HepG2 (cell line): ENCODE results near the gene ACTR3. TPM values are rescaled to one million over a fixed set of nuclear protein-coding genes. Genes with fewer than 3 reads are reported as not detected.

ENCODE experiments used
- CSRNP1 ChIP-seq: sonication (generic); formaldehyde crosslinking; IDR thresholded peaks from 2 replicates; pipeline ENCODE4 v1.8.1; 2023; ENCODE audit warnings: mild to moderate bottlenecking, missing genetic modification reagents
- EEA1 ChIP-seq: sonication (generic); formaldehyde crosslinking; IDR thresholded peaks from 2 replicates; pipeline ENCODE4 v1.5.1; 2020; ENCODE audit warnings: mild to moderate bottlenecking, missing genetic modification reagents, borderline replicate concordance
- ISL2 ChIP-seq: sonication (generic); formaldehyde crosslinking; IDR thresholded peaks from 2 replicates; pipeline ENCODE4 v1.5.0; 2020; ENCODE audit warnings: missing genetic modification reagents
- JUNB ChIP-seq: sonication (generic); formaldehyde crosslinking; IDR thresholded peaks from 2 replicates; pipeline ENCODE4 v1.8.0; 2022; ENCODE audit warnings: missing genetic modification reagents, mild to moderate bottlenecking, borderline replicate concordance
- PBX3 ChIP-seq: sonication (generic); formaldehyde crosslinking; IDR thresholded peaks from 2 replicates; pipeline ENCODE4 v1.8.1; 2023; ENCODE audit warnings: missing genetic modification reagents, inconsistent platforms, borderline replicate concordance
- RCOR2 ChIP-seq: IDR thresholded peaks from 2 replicates; pipeline ENCODE4 v1.6.1; 2016; ENCODE audit warnings: missing biosample characterization, missing genetic modification reagents
- RXRA ChIP-seq: sonication (generic); formaldehyde crosslinking; IDR thresholded peaks from 2 replicates; pipeline ENCODE4 v1.5.1; 2020; ENCODE audit warnings: missing genetic modification reagents
- SIX4 ChIP-seq: sonication (generic); formaldehyde crosslinking; IDR thresholded peaks from 2 replicates; pipeline ENCODE4 v1.4.0; 2020; ENCODE audit warnings: missing genetic modification reagents
- SOX13 ChIP-seq, 3 experiments: fragments of 450-650 bp in 1 of 3; sonication (generic) in 1 of 3; formaldehyde crosslinking in 1 of 3; IDR thresholded peaks in 2 of 3; conservative IDR thresholded peaks in 1 of 3; 2 replicates each; pipeline versions ENCODE4 v1.5.0 to v1.6.1; 2016 to 2020; ENCODE audit warnings: antibody characterized with exemption in 1 of 3, mild to moderate bottlenecking in 1 of 3, missing compliant biosample characterization in 1 of 3, missing genetic modification reagents in 1 of 3, moderate library complexity in 1 of 3
- TAF15 ChIP-seq: fragments of 200-400 bp; formaldehyde crosslinking; IDR thresholded peaks from one replicate; pipeline ENCODE4 v1.6.1; 2018; ENCODE audit warnings: mild to moderate bottlenecking, low read depth, low read length; ENCODE audit not compliant: poor library complexity, severe bottlenecking
- TBX3 ChIP-seq: fragments of 450-650 bp; IDR thresholded peaks from 2 replicates; pipeline ENCODE4 v1.6.1; 2017; ENCODE audit warnings: antibody characterized with exemption, mild to moderate bottlenecking, inconsistent platforms, borderline replicate concordance
- TERF1 ChIP-seq: sonication (generic); formaldehyde crosslinking; IDR thresholded peaks from 2 replicates; pipeline ENCODE4 v1.8.0; 2022; ENCODE audit warnings: mild to moderate bottlenecking, missing genetic modification reagents, moderate library complexity
- THYN1 ChIP-seq: sonication (generic); formaldehyde crosslinking; IDR thresholded peaks from 2 replicates; pipeline ENCODE4 v1.8.1; 2023; ENCODE audit warnings: low read depth, mild to moderate bottlenecking, moderate library complexity, missing genetic modification reagents, borderline replicate concordance
- TRAFD1 ChIP-seq: sonication (generic); formaldehyde crosslinking; IDR thresholded peaks from 2 replicates; pipeline ENCODE4 v1.5.1; 2020; ENCODE audit warnings: missing genetic modification reagents, mild to moderate bottlenecking, borderline replicate concordance
- ZBTB38 ChIP-seq: sonication (generic); formaldehyde crosslinking; IDR thresholded peaks from 2 replicates; pipeline ENCODE4 v1.5.1; 2020; ENCODE audit warnings: mild to moderate bottlenecking, missing genetic modification reagents
- ZFP37 ChIP-seq: sonication (generic); formaldehyde crosslinking; IDR thresholded peaks from 2 replicates; pipeline ENCODE4 v1.4.0; 2020; ENCODE audit warnings: missing genetic modification reagents, borderline replicate concordance
- ZNF124 ChIP-seq: sonication (generic); formaldehyde crosslinking; IDR thresholded peaks from 2 replicates; pipeline ENCODE4 v1.4.0; 2020; ENCODE audit warnings: missing genetic modification reagents
- ZNF20 ChIP-seq: sonication (generic); formaldehyde crosslinking; IDR thresholded peaks from 2 replicates; pipeline ENCODE4 v1.4.0; 2020; ENCODE audit warnings: mild to moderate bottlenecking, moderate library complexity, missing genetic modification reagents
- ZNF253 ChIP-seq: sonication (generic); formaldehyde crosslinking; IDR thresholded peaks from 2 replicates; pipeline ENCODE4 v1.8.0; 2022; ENCODE audit warnings: mild to moderate bottlenecking, missing genetic modification reagents, borderline replicate concordance
- ZNF431 ChIP-seq: sonication (generic); formaldehyde crosslinking; IDR thresholded peaks from 2 replicates; pipeline ENCODE4 v1.9.0; 2022; ENCODE audit warnings: missing genetic modification reagents, low read depth, mild to moderate bottlenecking, borderline replicate concordance
- ZNF563 ChIP-seq: sonication (generic); formaldehyde crosslinking; IDR thresholded peaks from 2 replicates; pipeline ENCODE4 v1.8.0; 2022; ENCODE audit warnings: mild to moderate bottlenecking, moderate library complexity, missing genetic modification reagents
- ZNF740 ChIP-seq: sonication (generic); formaldehyde crosslinking; IDR thresholded peaks from 2 replicates; pipeline ENCODE4 v1.4.0; 2020; ENCODE audit warnings: missing genetic modification reagents
- ZSCAN29 ChIP-seq: sonication (generic); formaldehyde crosslinking; conservative IDR thresholded peaks from 2 replicates; pipeline ENCODE4 v1.4.0; 2020; ENCODE audit warnings: mild to moderate bottlenecking, missing genetic modification reagents
- polyA plus RNA-seq, 8 experiments: library from polyadenylated mRNA; depleted of rRNA in 3 of 8; stranded (reverse) in 7 of 8; unstranded in 1 of 8; fragments of >200 nt; fragmentation: Illumina TruSeq in 4 of 8; extraction: Trizol in 4 of 8; gene quantifications; 2 replicates each; pipeline versions ENCODE4 v1.2.1 to v1.2.3, GENCODE V29; 2011 to 2016; ENCODE audit warnings: low read depth in 4 of 8, missing spikeins in 1 of 8, mixed read lengths in 1 of 8; ENCODE audit not compliant: insufficient read depth in 1 of 8
- total RNA-seq, 5 experiments: library from RNA; depleted of rRNA; stranded (reverse); fragments of >200 nt; fragmentation: Illumina TruSeq; extraction: Trizol; gene quantifications; 2 replicates each; pipeline ENCODE4 v1.2.3, GENCODE V29; 2016; ENCODE audit warnings: low read depth in 1 of 5

ACTR3 gene
- total and polyA plus RNA-seq, 2 of the 13 experiments (the other 11 are each of a cell fraction or from before 2014, with no cell fraction given), result 123 to 225 TPM

GRCh38 chr2:113978524-113979190, 88.8 kb downstream of the ACTR3 start (continued):
- TF ChIP-seq EEA1 (0 out of 2 replicates have a peak, but pooled peaks have one; percentile 51), ZNF563 (CRISPR knock-in tag) (no peak), ZSCAN29 (CRISPR knock-in tag) (no peak), CSRNP1 (CRISPR knock-in tag) (0 out of 2 replicates have a peak, but pooled peaks have one; percentile 26), ISL2 (CRISPR knock-in tag) (no peak), TERF1 (no peak), TRAFD1 (0 out of 2 replicates have a peak, but pooled peaks have one; percentile 53), ZNF20 (CRISPR knock-in tag) (no peak), SOX13 (IDR thresholded peaks at IDR 0.05) (no peak; the same call in 1 of the 2 replicates), SOX13 (CRISPR knock-in tag; conservative IDR thresholded peaks at IDR 0.05 in 1 of 2, IDR thresholded peaks at IDR 0.05 in 1 of 2) (no peak; a peak in 2 of 4 replicates), ZBTB38 (CRISPR knock-in tag) (0 out of 2 replicates have a peak, but pooled peaks have one; percentile 3), ZNF253 (CRISPR knock-in tag) (no peak), RCOR2 (CRISPR knock-in tag) (no peak), SIX4 (CRISPR knock-in tag) (no peak), ZFP37 (CRISPR knock-in tag) (no peak), PBX3 (CRISPR knock-in tag) (peak; percentile 63; the same call in 1 of the 2 replicates), THYN1 (0 out of 2 replicates have a peak, but pooled peaks have one; percentile 60), TBX3 (no peak), ZNF124 (CRISPR knock-in tag) (no peak), ZNF431 (CRISPR knock-in tag) (peak; percentile 4; the same call in 1 of the 2 replicates), JUNB (CRISPR knock-in tag) (no peak), ZNF740 (no peak), RXRA (CRISPR knock-in tag) (no peak), TAF15 (no peak)
